Cardiac muscle cell (in vitro differentiated cells and primary cell): ENCODE data around the gene PCP2. TPM values are rescaled to one million over a fixed set of nuclear protein-coding genes. Genes with fewer than 3 reads are reported as not detected.

Experiments
- DNase-seq, 2 donors: peaks; one replicate each; pipeline versions ENCODE4 v3.0.0 to v3.0.0-alpha.2; 2010 to 2017; ENCODE audit warnings: low read depth in 1 of 2, low spot score in 1 of 2
- H3K27ac ChIP-seq: fragments of 200-600 bp; sonication (generic); 2 replicates; pipeline ENCODE4 v1.5.1; 2016
- H3K27me3 ChIP-seq: fragments of 200-600 bp; sonication (generic); 2 replicates; pipeline ENCODE4 v1.6.0; 2016; ENCODE audit warnings: control low read depth
- H3K36me3 ChIP-seq: fragments of 200-600 bp; sonication (generic); 2 replicates; pipeline ENCODE4 v1.5.1; 2016; ENCODE audit warnings: control low read depth
- H3K4me1 ChIP-seq: fragments of 200-600 bp; sonication (generic); 2 replicates; pipeline ENCODE4 v1.8.1; 2017; ENCODE audit warnings: low read depth, mild to moderate bottlenecking, mixed run types
- H3K4me3 ChIP-seq: fragments of 200-600 bp; sonication (generic); 2 replicates; pipeline ENCODE4 v1.5.1; 2016; ENCODE audit warnings: mild to moderate bottlenecking
- H3K9me3 ChIP-seq: fragments of 200-600 bp; sonication (generic); 2 replicates; pipeline ENCODE4 v1.5.1; 2017; ENCODE audit warnings: low read depth, mild to moderate bottlenecking, control low read depth
- CTCF ChIP-seq: IDR thresholded peaks from 2 replicates; pipeline ENCODE4 v1.5.1; 2012; ENCODE audit warnings: low read depth, mild to moderate bottlenecking, low read length
- polyA plus RNA-seq: library from polyadenylated mRNA; unstranded; fragments of >200 nt; fragmentation: Nextera tagmentation; extraction: Ambion mirVana; gene quantifications from 2 replicates; pipeline ENCODE4 v1.2.1, GENCODE V29; 2016
- total RNA-seq: library from RNA; depleted of rRNA; stranded (reverse); fragments of >200 nt; gene quantifications from 2 replicates; pipeline ENCODE4 v1.2.3, GENCODE V29; 2016

The PCP2 gene
- total and polyA plus RNA-seq, 2 experiments from 2014 or later, result 0.34 to 0.51 TPM

- Histone ChIP-seq H3K36me3 (no peaks in the 10 kb centered on the region), H3K9me3 (no peaks in the 10 kb centered on the region), H3K4me1 (no peaks in the 10 kb centered on the region), H3K27me3 (no peaks in the 10 kb centered on the region), H3K4me3 (no peak overlapping the region), H3K27ac (no peak overlapping the region)
- peak; percentile 14 for TF ChIP-seq CTCF
- no peak for DNase-seq
Observed at GRCh38 chr19:7641290-7642276, 8.1 kb upstream of the PCP2 start.

GRCh38 chr19:7640803-7641202 lies 7.3 kb upstream of the PCP2 start:
- no peak overlapping the region for H3K4me3 ChIP-seq
- no peak for DNase-seq
- H3K4me1 ChIP-seq, result peaks cover under 1% of the 10 kb centered on the region
- no peaks in the 10 kb centered on the region for H3K36me3 ChIP-seq
- H3K9me3 ChIP-seq, result no peaks in the 10 kb centered on the region
- no peak for TF ChIP-seq CTCF
- no peak overlapping the region for H3K27ac ChIP-seq
- H3K27me3 ChIP-seq, result no peaks in the 10 kb centered on the region

DNA sequence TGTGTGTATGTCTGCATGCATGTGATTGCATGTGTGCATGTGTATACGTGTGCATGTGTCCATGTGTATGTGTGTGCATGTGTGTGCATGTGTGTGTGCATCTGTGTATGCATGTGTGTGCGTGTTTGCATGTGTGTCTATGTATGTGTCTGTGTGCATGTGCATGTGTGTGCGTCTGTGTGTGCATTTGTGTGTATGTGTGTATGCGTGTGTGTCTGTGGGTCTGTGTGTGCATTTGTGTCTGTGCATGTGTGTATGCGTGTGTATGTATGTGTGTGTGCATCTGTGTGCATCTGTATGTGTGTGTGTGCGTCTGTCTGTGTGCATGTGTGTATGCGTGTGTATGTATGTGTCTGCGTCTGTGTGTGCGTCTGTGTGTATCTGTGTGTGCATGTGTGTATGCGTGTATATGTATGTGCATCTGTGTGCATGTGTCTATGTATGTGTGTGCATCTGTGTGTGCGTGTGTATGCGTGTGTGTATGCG lies 6.4 kb upstream of the PCP2 start:
- no peak overlapping the region for H3K4me3 ChIP-seq
- no peak for TF ChIP-seq CTCF
- H3K4me1 ChIP-seq, result peaks cover 4% of the 10 kb centered on the region
- no peaks in the 10 kb centered on the region for H3K9me3 ChIP-seq
- H3K27ac ChIP-seq, result no peak overlapping the region
- H3K27me3 ChIP-seq, result no peaks in the 10 kb centered on the region
- no peak for DNase-seq
- H3K36me3 ChIP-seq, result no peaks in the 10 kb centered on the region

DNA sequence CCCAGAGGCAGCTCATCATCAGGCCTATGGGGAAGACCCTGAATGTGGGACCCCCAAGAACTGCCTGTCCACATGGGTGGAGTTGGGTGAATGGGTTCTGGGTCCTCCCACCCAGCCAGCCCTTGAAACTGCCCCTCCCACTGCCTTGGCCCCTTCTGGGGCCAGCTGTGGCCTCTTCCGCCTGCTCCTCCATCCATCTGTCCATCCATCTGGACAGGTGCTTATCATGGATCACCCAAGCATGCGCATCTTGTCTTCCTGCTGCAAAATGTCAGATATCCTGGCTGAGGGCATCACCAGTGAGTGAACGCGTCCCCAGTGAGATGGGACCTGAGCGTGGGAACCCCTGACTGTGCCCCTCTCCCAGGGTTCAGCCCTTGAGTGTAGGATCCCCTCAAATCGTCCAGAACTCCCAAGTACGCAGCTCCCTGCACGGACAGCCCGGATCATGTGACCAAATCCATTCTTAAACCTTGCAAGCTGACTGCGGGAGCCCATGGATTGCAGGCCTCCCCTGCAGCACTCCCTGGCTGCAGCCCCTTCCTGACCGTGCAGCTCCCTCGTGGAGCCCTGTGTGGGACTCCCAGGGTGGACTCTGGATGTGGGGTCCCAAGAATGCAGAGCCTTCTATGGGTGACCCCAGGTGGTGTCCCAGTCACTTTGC lies 5.4 kb upstream of the PCP2 start:
- TF ChIP-seq CTCF, result no peak
- H3K27me3 ChIP-seq, result no peaks in the 10 kb centered on the region
- H3K9me3 ChIP-seq, result no peaks in the 10 kb centered on the region

GRCh38 chr19:7637374-7638256 lies 4.1 kb upstream of the PCP2 start:
- DNase-seq, result peak in 1 of 2 donors; percentile 57
- H3K4me1 ChIP-seq, result peaks cover 4% of the 10 kb centered on the region
- peak overlapping the region; percentile 29 for H3K4me3 ChIP-seq
- H3K27ac ChIP-seq, result no peak overlapping the region
- no peaks in the 10 kb centered on the region for H3K9me3 ChIP-seq
- no peaks in the 10 kb centered on the region for H3K27me3 ChIP-seq
- no peaks in the 10 kb centered on the region for H3K36me3 ChIP-seq
- TF ChIP-seq CTCF, result no peak

More for the DNA sequence above, 5.4 kb upstream of the PCP2 start:
- H3K36me3 ChIP-seq, result no peaks in the 10 kb centered on the region
- H3K4me1 ChIP-seq, result peaks cover 4% of the 10 kb centered on the region
- no peak overlapping the region for H3K4me3 ChIP-seq
- no peak overlapping the region for H3K27ac ChIP-seq
- DNase-seq, result no peak
